ENCODE data around the gene NPRL2. TPM values are rescaled to one million over a fixed set of nuclear protein-coding genes. Genes with fewer than 3 reads are reported as not detected.

The NPRL2 gene
- total and polyA plus RNA-seq, 2 of the 8 experiments (the other 6 are each of a cell fraction or from before 2014, with no cell fraction given) = 28.4 to 51.4 TPM

GRCh38 chr3:50340448-50341329 is 9.9 kb downstream of the NPRL2 start, which contains the start of gene RASSF1:
Gene RASSF1, minus strand, starts transcription at chr3:50340836. Its CDS starts 31 bp downstream, at chr3:50340805.
- Histone ChIP-seq H3K9ac (replicated peaks in 1 of 4; ENCODE audit: extremely low read depth in 1 of 4, low read depth in 3 of 4, low read length in 3 of 4) (no peak within 1 kb of the TSS; a peak in 1 of 7 replicates), H3K4me2 (ENCODE audit: insufficient read depth in 1 of 2, low read depth in 2 of 2, low read length in 2 of 2) (peak within 1 kb of the TSS; percentile 65 to 87), H3K36me3 (ENCODE audit: control insufficient read depth in 2 of 4, insufficient read depth in 4 of 4, low read length in 3 of 4) (no peaks in the 10 kb centered on the region), H2BK15ac (ENCODE audit: low read length) (peak within 1 kb of the TSS; percentile 98), H2BK5ac (ENCODE audit: low read depth, low read length) (peak within 1 kb of the TSS; percentile 30; the same call in 1 of the 2 replicates), H3K9me3 (ENCODE audit: insufficient read depth in 2 of 2, low read depth in 1 of 2, low read length in 1 of 2) (no peaks in the 10 kb centered on the region), H2BK20ac (ENCODE audit: low read length) (no peak within 1 kb of the TSS), H4K91ac (replicated peaks; ENCODE audit: insufficient read length, low read length) (peak within 1 kb of the TSS; percentile 34), H2AFZ (ENCODE audit: low read length) (peak within 1 kb of the TSS; percentile 81; the same call in 1 of the 2 replicates), H4K8ac (ENCODE audit: extremely low read depth, insufficient read depth, low read length) (peak within 1 kb of the TSS; percentile 83), H3K4ac (replicated peaks; ENCODE audit: insufficient read length, low read depth, low read length) (peak within 1 kb of the TSS; percentile 6), H2BK12ac (ENCODE audit: low read depth, low read length) (peak within 1 kb of the TSS; percentile 68; the same call in 1 of the 2 replicates), H2AK5ac (ENCODE audit: low read depth, low read length) (no peak within 1 kb of the TSS), H3K23ac (ENCODE audit: insufficient read length) (no peak within 1 kb of the TSS), H3K27ac (ENCODE audit: low read depth, low read length) (no peak within 1 kb of the TSS), H3K79me2 (ENCODE audit: control insufficient read depth in 1 of 2, insufficient read depth in 2 of 2, low read length in 2 of 2) (peaks cover 0 to 11% of the 10 kb centered on the region in 2 experiments; a peak in 2 of 4 replicates), H3K27me3 (replicated peaks in 1 of 4; ENCODE audit: control insufficient read depth in 3 of 4, extremely low read depth in 1 of 4, insufficient read depth in 3 of 4, low read length in 3 of 4) (peaks cover 23 to 66% (median 52%) of the 10 kb centered on the region in 4 experiments), H4K20me1 (replicated peaks in 1 of 2; ENCODE audit: control insufficient read depth in 1 of 2, insufficient read depth in 2 of 2, low read length in 2 of 2) (peaks cover 0 to 10% of the 10 kb centered on the region in 2 experiments), H3K56ac (replicated peaks; ENCODE audit: insufficient read length, low read depth, low read length) (no peak within 1 kb of the TSS), H2BK120ac (replicated peaks; ENCODE audit: low read depth, low read length) (no peak within 1 kb of the TSS), H3K79me1 (ENCODE audit: low read depth, low read length) (peaks cover 1% of the 10 kb centered on the region; the same call in 1 of the 2 replicates), H4K5ac (ENCODE audit: insufficient read length, low read depth, low read length) (no peak within 1 kb of the TSS), H3K23me2 (ENCODE audit: low read depth, low read length) (peaks cover 22% of the 10 kb centered on the region), H3K18ac (ENCODE audit: extremely low read depth, low read length) (peak within 1 kb of the TSS; percentile 75), H3K14ac (ENCODE audit: insufficient read length) (no peak within 1 kb of the TSS), H3K4me3 (ENCODE audit: extremely low read depth in 1 of 4, insufficient read depth in 2 of 4, low read depth in 3 of 4, low read length in 4 of 4) (peak within 1 kb of the TSS; percentile 33 to 63 (median 46)), H3K4me1 (replicated peaks in 1 of 4; ENCODE audit: control insufficient read depth in 3 of 4, insufficient read depth in 4 of 4, low read length in 3 of 4) (peaks cover 0 to 19% (median 14%) of the 10 kb centered on the region in 4 experiments; a peak in 5 of 7 replicates)
- ChIA-PET CTCF (ENCODE audit: partially characterized antibody) (interaction anchor here (0.7 to 10.0 kb wide), 8 partner anchors 9 to 273 kb away, joined by 3 to 84 read pairs (median 3); no protein-coding TSS in a partner anchor), POLR2A (ENCODE audit: partially characterized antibody) (interaction anchor here (0.5 to 3.3 kb wide), 9 partner anchors 9 to 78 kb away, joined by 3 to 17 read pairs (median 3); partner anchors contain the start of genes CYB561D2, HYAL2, NPRL2 and TUSC2)
- WGBS, 2 experiments (ENCODE audit: extremely low coverage in 1 of 2, insufficient coverage in 1 of 2, insufficient read length in 1 of 2, insufficient replicate concordance in 2 of 2, low coverage in 1 of 2, low lambda C conversion rate in 2 of 2, missing lambda C conversion rate in 1 of 2) = 9% methylated on average over 75 of the region's 85 CpGs; no CpG with 5 or more reads in 1 of the 2 experiments
- no peak for FAIRE-seq
- peak in 1 of 2 experiments; percentile 66 for DNase-seq (ENCODE audit: low read depth in 1 of 2, low spot score in 2 of 2)
- TF ChIP-seq, protein P1, sequence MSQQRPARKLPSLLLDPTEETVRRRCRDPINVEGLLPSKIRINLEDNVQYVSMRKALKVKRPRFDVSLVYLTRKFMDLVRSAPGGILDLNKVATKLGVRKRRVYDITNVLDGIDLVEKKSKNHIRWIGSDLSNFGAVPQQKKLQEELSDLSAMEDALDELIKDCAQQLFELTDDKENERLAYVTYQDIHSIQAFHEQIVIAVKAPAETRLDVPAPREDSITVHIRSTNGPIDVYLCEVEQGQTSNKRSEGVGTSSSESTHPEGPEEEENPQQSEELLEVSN (IDR thresholded peaks at IDR 0.05) = peak; percentile 53
- TF ChIP-seq BACH1 (IDR thresholded peaks at IDR 0.05; ENCODE audit: low read length) = no peak
- peak; percentile 44 for TF ChIP-seq RNF2 (IDR thresholded peaks at IDR 0.05; ENCODE audit: borderline replicate concordance, low read depth, low read length, missing control alignments, poor library complexity, severe bottlenecking)
- TF ChIP-seq NRF1 (IDR thresholded peaks at IDR 0.05; ENCODE audit: low read depth, low read length) = no peak
- peak; percentile 94 for TF ChIP-seq KDM4A (IDR thresholded peaks at IDR 0.05; ENCODE audit: low read depth, low read length, severe bottlenecking)
- TF ChIP-seq GTF2F1 (IDR thresholded peaks at IDR 0.05; ENCODE audit: borderline replicate concordance, low read depth, low read length) = no peak
- no peak for TF ChIP-seq SIX5 (IDR thresholded peaks at IDR 0.05; ENCODE audit: low read depth, low read length)
- TF ChIP-seq RBBP5 (IDR thresholded peaks at IDR 0.05; ENCODE audit: borderline replicate concordance, low read depth, low read length) = no peak; the same call in 1 of the 2 replicates
- TF ChIP-seq SP4 (IDR thresholded peaks at IDR 0.05; ENCODE audit: low read length) = 0 out of 2 replicates have a peak, but pooled peaks have one; percentile 38
- TF ChIP-seq ASH2L (IDR thresholded peaks at IDR 0.05; ENCODE audit: low read length) = peak; percentile 51

Data from H1 (cell line).